Natural killer cell treated with Interleukin-12 subunit alpha and Interleukin-12 subunit beta and Interleukin-15 and Interleukin-18, amount 100 ng/mL, for 72 hours (primary cell): ENCODE measurements around the gene PDCD1. TPM values are rescaled to one million over a fixed set of nuclear protein-coding genes. Genes with fewer than 3 reads are reported as not detected.
A peak's percentile ranks its signal among the peaks of the same experiment; 100 is the strongest.
"Not testable (repeated sequence)": the region's sequence is repeated elsewhere in the genome, so short reads cannot be mapped to it uniquely, and the experiment has no call there.

Experiments
- ATAC-seq, 2 donors: fragments of 150-1000 bp; cut with Tn5 transposase in 1 of 2; sonication (Bioruptor Pico), chemical (Tn5 transposase) in 1 of 2; 2 replicates each; pipeline ENCODE4 v1.10.0; 2021
- DNase-seq: peaks from one replicate; pipeline ENCODE4 v3.0.0; 2022; ENCODE audit warnings: low spot score
- H3K27ac Mint-ChIP-seq, 2 donors: 1 replicate in 1 of 2; 2 replicates in 1 of 2; pipeline ENCODE4 v1.8.0; 2022; ENCODE audit warnings: mixed read lengths in 2 of 2, mild to moderate bottlenecking in 1 of 2, moderate library complexity in 1 of 2
- H3K27me3 Mint-ChIP-seq, 2 donors: 1 replicate in 1 of 2; 2 replicates in 1 of 2; pipeline ENCODE4 v1.8.0; 2022; ENCODE audit warnings: mixed read lengths in 2 of 2
- H3K36me3 Mint-ChIP-seq: one replicate; pipeline ENCODE4 v1.8.0; 2022; ENCODE audit warnings: mixed read lengths
- H3K4me1 Mint-ChIP-seq, 2 donors: 1 replicate in 1 of 2; 2 replicates in 1 of 2; pipeline ENCODE4 v1.8.0; 2022; ENCODE audit warnings: low read depth in 2 of 2, mixed read lengths in 2 of 2, mild to moderate bottlenecking in 1 of 2
- H3K4me3 Mint-ChIP-seq: one replicate; pipeline ENCODE4 v1.8.0; 2022; ENCODE audit warnings: mixed read lengths
- H3K9me3 Mint-ChIP-seq: 2 replicates; pipeline ENCODE4 v1.8.0; 2022; ENCODE audit warnings: mixed read lengths
- total RNA-seq, 2 donors: library from RNA; stranded (reverse); gene quantifications; one replicate each; pipeline ENCODE4 v1.2.3, GENCODE V29; 2022

The PDCD1 gene
- under 1 TPM; 0.78 to 0.89 TPM for total RNA-seq

GRCh38 chr2:241858206-241859016 is at the start of gene PDCD1:
TSS of gene PDCD1 (minus strand) at chr2:241858894. CDS start at chr2:241858838, 56 bp downstream.
- DNase-seq: peak; percentile 58
- H3K27ac Mint-ChIP-seq: peak within 1 kb of the TSS in 1 of 2 donors; percentile 15
- H3K4me1 Mint-ChIP-seq: peaks cover 22 to 24% of the 10 kb centered on the region in 2 donors
- ATAC-seq: peak in 1 of 2 donors; percentile 15
- H3K4me3 Mint-ChIP-seq: peak within 1 kb of the TSS; percentile 59
- peaks cover 14 to 15% of the 10 kb centered on the region in 2 donors for H3K27me3 Mint-ChIP-seq
- peaks cover 4% of the 10 kb centered on the region for H3K9me3 Mint-ChIP-seq
- H3K36me3 Mint-ChIP-seq: peaks cover 8% of the 10 kb centered on the region

- not testable (repeated sequence) for H3K9me3 Mint-ChIP-seq, H3K4me3 Mint-ChIP-seq
These were observed 49.1 kb upstream of the PDCD1 start for GRCh38 chr2:241907831-241908230.

GRCh38 chr2:241906826-241907570 is 48.3 kb upstream of the PDCD1 start:
- no peak for DNase-seq
- H3K4me1 Mint-ChIP-seq: peaks cover 0 to 4% of the 10 kb centered on the region in 2 donors
- H3K27ac Mint-ChIP-seq: no peak overlapping the region
- no peak for ATAC-seq
- peaks cover 5% of the 10 kb centered on the region for H3K36me3 Mint-ChIP-seq
- H3K4me3 Mint-ChIP-seq: no peak overlapping the region
- H3K9me3 Mint-ChIP-seq: no peaks in the 10 kb centered on the region
- no peaks in the 10 kb centered on the region for H3K27me3 Mint-ChIP-seq

More at GRCh38 chr2:241907831-241908230, 49.1 kb upstream of the PDCD1 start:
- DNase-seq, H3K36me3 Mint-ChIP-seq, H3K27ac Mint-ChIP-seq, H3K27me3 Mint-ChIP-seq, H3K4me1 Mint-ChIP-seq, ATAC-seq: not testable (repeated sequence)

- not testable (repeated sequence) for H3K36me3 Mint-ChIP-seq, DNase-seq, H3K27me3 Mint-ChIP-seq, H3K27ac Mint-ChIP-seq, H3K4me1 Mint-ChIP-seq, ATAC-seq, H3K4me3 Mint-ChIP-seq, H3K9me3 Mint-ChIP-seq
These were observed 47.7 kb upstream of the PDCD1 start for GRCh38 chr2:241906378-241906770.

- DNase-seq (no peak), ATAC-seq (no peak)
- Mint-ChIP-seq H3K9me3 (no peaks in the 10 kb centered on the region), H3K27me3 (peaks cover 0 to 2% of the 10 kb centered on the region in 2 donors), H3K4me3 (no peak overlapping the region), H3K36me3 (peaks cover 3% of the 10 kb centered on the region), H3K4me1 (peaks cover 0 to 2% of the 10 kb centered on the region in 2 donors), H3K27ac (no peak overlapping the region)
These were observed 47.2 kb upstream of the PDCD1 start for GRCh38 chr2:241905716-241906377.

- DNase-seq (no peak), ATAC-seq (peak in 1 of 2 donors; percentile 34)
- no peak overlapping the region for H3K4me3 Mint-ChIP-seq
- H3K27me3 Mint-ChIP-seq: peaks cover 0 to 2% of the 10 kb centered on the region in 2 donors
- no peak overlapping the region for H3K27ac Mint-ChIP-seq
- H3K4me1 Mint-ChIP-seq: no peaks in the 10 kb centered on the region
- no peaks in the 10 kb centered on the region for H3K9me3 Mint-ChIP-seq
- no peaks in the 10 kb centered on the region for H3K36me3 Mint-ChIP-seq
These were observed 46.4 kb upstream of the PDCD1 start for GRCh38 chr2:241904791-241905710.

GRCh38 chr2:241904011-241904718 is 45.5 kb upstream of the PDCD1 start:
- Mint-ChIP-seq H3K4me3 (no peak overlapping the region), H3K27me3 (peaks cover 0 to 2% of the 10 kb centered on the region in 2 donors), H3K36me3 (no peaks in the 10 kb centered on the region), H3K27ac (no peak overlapping the region), H3K4me1 (no peaks in the 10 kb centered on the region), H3K9me3 (no peaks in the 10 kb centered on the region)
- ATAC-seq (no peak), DNase-seq (no peak)

- Mint-ChIP-seq H3K36me3 (no peaks in the 10 kb centered on the region), H3K4me3 (no peak overlapping the region), H3K27me3 (peaks cover 0 to 2% of the 10 kb centered on the region in 2 donors), H3K9me3 (no peaks in the 10 kb centered on the region), H3K4me1 (peaks cover 0 to 2% of the 10 kb centered on the region in 2 donors), H3K27ac (no peak overlapping the region)
- no peak for ATAC-seq
- DNase-seq: no peak
These were observed 44.7 kb upstream of the PDCD1 start for GRCh38 chr2:241903121-241904010.

- Mint-ChIP-seq H3K27me3 (peaks cover 0 to 2% of the 10 kb centered on the region in 2 donors), H3K27ac (no peak overlapping the region), H3K9me3 (no peaks in the 10 kb centered on the region), H3K4me1 (peaks cover 0 to 3% of the 10 kb centered on the region in 2 donors), H3K4me3 (no peak overlapping the region), H3K36me3 (no peaks in the 10 kb centered on the region)
- DNase-seq (no peak), ATAC-seq (no peak)
These were observed 43.8 kb upstream of the PDCD1 start for GRCh38 chr2:241902357-241902991.

GRCh38 chr2:241901500-241902351 is 43.0 kb upstream of the PDCD1 start:
- H3K27ac Mint-ChIP-seq: no peak overlapping the region
- H3K27me3 Mint-ChIP-seq: peaks cover 0 to 2% of the 10 kb centered on the region in 2 donors
- no peaks in the 10 kb centered on the region for H3K36me3 Mint-ChIP-seq
- DNase-seq (no peak), ATAC-seq (no peak)
- peaks cover 0 to 3% of the 10 kb centered on the region in 2 donors for H3K4me1 Mint-ChIP-seq
- peak overlapping the region; percentile 39 for H3K4me3 Mint-ChIP-seq
- H3K9me3 Mint-ChIP-seq: no peaks in the 10 kb centered on the region

GRCh38 chr2:241901018-241901380 is 42.3 kb upstream of the PDCD1 start:
- Mint-ChIP-seq H3K4me3 (no peak overlapping the region), H3K27me3 (peaks cover 0 to 2% of the 10 kb centered on the region in 2 donors), H3K27ac (no peak overlapping the region), H3K4me1 (peaks cover 0 to 3% of the 10 kb centered on the region in 2 donors), H3K9me3 (no peaks in the 10 kb centered on the region), H3K36me3 (no peaks in the 10 kb centered on the region)
- no peak for ATAC-seq
- no peak for DNase-seq
